Calu3 (cell line): ENCODE results near the gene MIAT. TPM values are rescaled to one million over a fixed set of nuclear protein-coding genes. Genes with fewer than 3 reads are reported as not detected.

Experiments used
- BruUV-seq: library from RNA; stranded (reverse); fragments of 400-500 nt; replicated peaks from 2 replicates; lab custom pipeline; 2021; lab: Mats Ljungman, UMichigan
- CTCF ChIA-PET: fragments of 300-600 bp; sonication (Branson Sonifier 250); formaldehyde crosslinking; loops from one replicate; lab custom pipeline; 2022; ENCODE audit warnings: antibody characterized with exemption; lab: Charles Lee
- DNase-seq: peaks from one replicate; pipeline ENCODE4 v3.0.0; 2022
- H3K27ac Mint-ChIP-seq: one replicate; pipeline ENCODE4 v1.8.0; 2022; ENCODE audit warnings: mixed read lengths; ENCODE audit not compliant: unreplicated experiment
- H3K27me3 Mint-ChIP-seq: one replicate; pipeline ENCODE4 v1.8.0; 2022; ENCODE audit warnings: mixed read lengths; ENCODE audit not compliant: unreplicated experiment
- H3K36me3 Mint-ChIP-seq: one replicate; pipeline ENCODE4 v1.8.0; 2022; ENCODE audit warnings: mild to moderate bottlenecking, moderate library complexity, mixed read lengths; ENCODE audit not compliant: insufficient read depth, unreplicated experiment
- H3K4me1 Mint-ChIP-seq: one replicate; pipeline ENCODE4 v1.8.0; 2022; ENCODE audit warnings: mild to moderate bottlenecking, low read depth, mixed read lengths; ENCODE audit not compliant: unreplicated experiment
- H3K4me3 Mint-ChIP-seq: one replicate; pipeline ENCODE4 v1.8.0; 2022; ENCODE audit warnings: mild to moderate bottlenecking, low read depth, moderate library complexity, mixed read lengths; ENCODE audit not compliant: unreplicated experiment
- H3K9me3 Mint-ChIP-seq: one replicate; pipeline ENCODE4 v1.8.0; 2022; ENCODE audit warnings: low read depth, mixed read lengths; ENCODE audit not compliant: unreplicated experiment
- CTCF ChIP-seq: fragments of 200-600 bp; IDR thresholded peaks from one replicate; pipeline ENCODE4 v1.8.0; 2022; ENCODE audit warnings: antibody characterized with exemption; ENCODE audit not compliant: unreplicated experiment
- intact Hi-C: fragments of 100-400 bp; cut with micrococcal nuclease; formaldehyde crosslinking; loops from one replicate; pipeline ENCODE4 v1.10.0; 2022; ENCODE audit not compliant: unreplicated experiment
- total RNA-seq: library from RNA; stranded (reverse); gene quantifications from 2 replicates; pipeline ENCODE4 v1.2.3, GENCODE V29; 2022

The MIAT gene
- total RNA-seq, 1 experiment from 2014 or later = 0.52 TPM

GRCh38 chr22:26619510-26619909 is 37.9 kb upstream of the MIAT start:
- H3K4me1 Mint-ChIP-seq = no peaks in the 10 kb centered on the region
- no peaks in the 10 kb centered on the region for H3K36me3 Mint-ChIP-seq
- no peak for DNase-seq
- peaks cover 88% of the 10 kb centered on the region for H3K27me3 Mint-ChIP-seq
- H3K27ac Mint-ChIP-seq = no peak overlapping the region
- TF ChIP-seq CTCF = no peak
- peaks cover 6% of the 10 kb centered on the region for H3K9me3 Mint-ChIP-seq
- intact Hi-C loops = no loop called here
- BruUV-seq = no TSS peak
- CTCF ChIA-PET = no interaction called here
- no peak overlapping the region for H3K4me3 Mint-ChIP-seq

GRCh38 chr22:26620197-26620596 is 37.2 kb upstream of the MIAT start:
- Mint-ChIP-seq H3K27me3 (peaks cover 88% of the 10 kb centered on the region), H3K4me1 (no peaks in the 10 kb centered on the region), H3K4me3 (no peak overlapping the region), H3K36me3 (no peaks in the 10 kb centered on the region), H3K27ac (no peak overlapping the region), H3K9me3 (peaks cover 6% of the 10 kb centered on the region)
- CTCF ChIA-PET = no interaction called here
- BruUV-seq = no TSS peak
- no peak for TF ChIP-seq CTCF
- intact Hi-C loops = no loop called here
- DNase-seq = no peak

GRCh38 chr22:26621663-26622062 is 35.7 kb upstream of the MIAT start, which contains the start of gene CRYBA4:
Gene CRYBA4 (plus strand): TSS chr22:26621963. CDS start chr22:26622597, 634 bp downstream.
- Mint-ChIP-seq H3K9me3 (peaks cover 6% of the 10 kb centered on the region), H3K4me1 (no peaks in the 10 kb centered on the region), H3K36me3 (no peaks in the 10 kb centered on the region), H3K27ac (no peak within 1 kb of the TSS), H3K4me3 (no peak within 1 kb of the TSS), H3K27me3 (peaks cover 73% of the 10 kb centered on the region)
- CTCF ChIA-PET = interaction anchor here (0.5 to 1.1 kb wide), 2 partner anchors 8 to 9 kb away, joined by 3 to 7 read pairs; no protein-coding TSS in a partner anchor
- BruUV-seq = no TSS peak
- no peak for DNase-seq
- TF ChIP-seq CTCF = no peak
- intact Hi-C loops = no loop called here

DNA sequence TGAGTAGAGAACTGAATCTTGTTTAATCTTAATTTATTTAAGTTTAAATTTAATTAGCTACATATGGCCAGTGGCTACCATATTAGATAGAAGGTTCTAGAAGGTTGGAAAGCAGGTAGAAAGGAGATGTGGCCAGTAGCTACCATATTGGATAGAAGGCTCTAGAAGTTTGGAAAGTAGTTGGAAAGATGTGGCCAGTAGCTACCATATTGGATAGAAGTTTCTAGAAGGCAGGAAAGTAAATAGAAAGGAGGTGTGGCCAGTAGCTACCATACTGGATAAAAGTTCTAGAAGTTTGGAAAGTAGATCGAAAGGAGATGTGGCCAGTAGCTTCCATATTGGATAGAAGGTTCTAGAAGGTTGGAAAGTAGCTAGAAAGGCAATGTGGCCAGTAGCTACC is 33.4 kb upstream of the MIAT start:
- H3K27me3 Mint-ChIP-seq = peaks cover 70% of the 10 kb centered on the region
- H3K4me3 Mint-ChIP-seq = no peak overlapping the region
- no TSS peak for BruUV-seq
- H3K9me3 Mint-ChIP-seq = peaks cover 6% of the 10 kb centered on the region
- intact Hi-C loops = no loop called here
- CTCF ChIA-PET = interaction anchor here (0.6 kb wide), 1 partner anchor 126 kb away, joined by 10 read pairs; no protein-coding TSS in a partner anchor
- DNase-seq = no peak
- H3K27ac Mint-ChIP-seq = no peak overlapping the region
- H3K36me3 Mint-ChIP-seq = no peaks in the 10 kb centered on the region
- TF ChIP-seq CTCF = no peak
- no peaks in the 10 kb centered on the region for H3K4me1 Mint-ChIP-seq
